RCC 7860 (cell line): ENCODE data around the gene PLEK2.
A peak's percentile ranks its signal among the peaks of the same experiment; 100 is the strongest.
"Not testable (repeated sequence)": the region's sequence is repeated elsewhere in the genome, so short reads cannot be mapped to it uniquely, and the experiment has no call there.

Source experiments
- DNase-seq: peaks from one replicate; pipeline ENCODE4 v3.0.0-alpha.2; 2015; ENCODE audit warnings: low spot score
- FAIRE-seq: peaks from 2 replicates; lab custom pipeline; 2012; peaks lifted over from hg19 to GRCh38; lab: Jason Lieb, UNC

Gene PLEK2

DNA sequence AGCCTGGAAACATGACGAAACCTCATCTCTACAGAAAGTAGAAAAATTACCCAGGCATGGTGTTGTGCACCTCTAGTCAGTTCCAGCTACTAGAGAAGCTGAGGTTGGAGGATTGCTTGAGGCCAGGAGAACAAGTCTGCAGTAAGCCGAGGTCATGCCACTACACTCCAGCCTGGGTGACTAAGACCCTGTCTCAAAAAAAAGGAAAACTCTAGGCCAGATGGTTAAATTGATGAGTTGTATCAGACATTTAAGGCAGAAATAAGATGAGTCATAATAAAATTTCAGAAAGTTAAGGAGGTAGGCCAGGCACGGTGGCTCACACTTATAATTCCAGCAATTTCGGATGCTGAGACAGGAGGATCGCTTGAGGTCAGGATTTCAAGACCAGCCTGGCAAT is 41.1 kb downstream of the PLEK2 start:
- no peak for DNase-seq
- no peak for FAIRE-seq

GRCh38 chr14:67365476-67365875 is 46.5 kb downstream of the PLEK2 start:
- FAIRE-seq, result no peak

GRCh38 chr14:67360470-67361206 is 51.3 kb downstream of the PLEK2 start:
- no peak for FAIRE-seq
- DNase-seq, result no peak

More at GRCh38 chr14:67365476-67365875, 46.5 kb downstream of the PLEK2 start:
- DNase-seq, result no peak

- FAIRE-seq, result peak; percentile 77
- DNase-seq, result peak; percentile 90
These were observed 52.0 kb downstream of the PLEK2 start, which contains the start of the genes ATP6V1D and EIF2S1 for GRCh38 chr14:67359775-67360469. ATP6V1D (minus strand) TSS chr14:67359804; CDS start chr14:67359698, 106 bp downstream. EIF2S1 (plus strand) TSS chr14:67360328; CDS start chr14:67364768, 4,440 bp downstream.

DNA sequence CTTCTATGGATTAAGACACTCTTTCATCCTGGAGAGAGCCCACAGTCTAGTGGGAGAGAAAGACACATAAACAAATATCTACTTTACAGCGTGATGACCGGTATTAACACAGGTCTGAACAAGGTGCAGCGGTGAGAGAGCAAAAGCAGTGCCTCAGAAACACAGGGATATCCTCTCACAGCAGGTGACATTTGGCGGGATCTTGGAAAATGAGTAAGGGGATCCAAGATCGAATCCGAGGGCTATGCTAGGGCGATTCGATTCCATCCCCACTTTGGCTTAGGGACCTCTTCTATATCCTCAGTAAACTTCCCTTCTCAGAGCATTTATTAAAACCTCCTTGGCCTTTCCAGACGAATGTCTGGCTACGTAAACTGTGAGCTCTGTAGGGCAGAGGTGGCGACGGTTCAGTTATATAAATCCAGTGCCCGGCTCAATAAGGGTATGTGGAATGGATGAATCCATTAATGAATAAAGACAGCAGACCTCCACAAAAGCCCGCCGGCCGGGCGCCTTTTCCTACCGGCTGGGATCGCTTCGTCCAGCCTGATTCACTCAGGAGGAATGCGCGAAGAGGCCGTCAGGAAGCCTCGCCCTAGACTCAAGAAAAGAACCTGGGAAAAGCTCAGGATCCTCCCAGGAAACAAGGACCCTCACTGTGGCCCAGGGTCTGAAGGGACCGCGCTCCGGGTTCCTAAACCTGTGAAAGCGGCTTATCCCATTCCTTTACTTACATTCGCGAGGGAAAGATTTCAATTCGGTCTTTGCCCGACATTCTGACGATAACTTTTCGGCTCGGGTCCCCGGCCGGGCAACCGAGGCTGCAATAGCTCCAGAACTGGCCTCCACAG is 52.8 kb downstream of the PLEK2 start:
- FAIRE-seq, result no peak
- peak; percentile 11 for DNase-seq

DNA sequence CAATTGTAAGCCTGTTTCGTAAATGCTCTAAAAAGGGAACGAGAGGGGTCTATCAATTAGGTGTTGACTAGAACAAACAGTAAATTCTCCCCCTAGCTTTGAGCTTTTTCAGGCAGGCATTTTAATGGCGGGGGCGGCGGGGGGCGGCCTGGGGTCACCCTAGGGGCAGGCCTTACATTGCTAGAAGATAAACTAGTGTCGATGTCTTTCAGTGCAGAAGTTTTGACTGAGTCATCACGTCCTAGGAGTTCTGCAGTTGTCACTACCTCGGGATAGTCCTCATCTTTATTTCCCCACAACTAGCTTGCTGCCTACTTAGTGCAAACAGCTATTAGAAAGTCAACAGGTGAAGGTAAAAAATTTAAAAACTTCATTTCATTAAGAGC is 54.0 kb downstream of the PLEK2 start:
- DNase-seq (no peak), FAIRE-seq (no peak)

- no peak for FAIRE-seq
- no peak for DNase-seq
These were observed 54.6 kb downstream of the PLEK2 start for GRCh38 chr14:67357186-67357968.

- DNase-seq (no peak), FAIRE-seq (no peak)
These were observed 59.9 kb downstream of the PLEK2 start for GRCh38 chr14:67352055-67352454.

GRCh38 chr14:67345583-67345982 is 66.4 kb downstream of the PLEK2 start:
- DNase-seq (no peak), FAIRE-seq (no peak)

DNA sequence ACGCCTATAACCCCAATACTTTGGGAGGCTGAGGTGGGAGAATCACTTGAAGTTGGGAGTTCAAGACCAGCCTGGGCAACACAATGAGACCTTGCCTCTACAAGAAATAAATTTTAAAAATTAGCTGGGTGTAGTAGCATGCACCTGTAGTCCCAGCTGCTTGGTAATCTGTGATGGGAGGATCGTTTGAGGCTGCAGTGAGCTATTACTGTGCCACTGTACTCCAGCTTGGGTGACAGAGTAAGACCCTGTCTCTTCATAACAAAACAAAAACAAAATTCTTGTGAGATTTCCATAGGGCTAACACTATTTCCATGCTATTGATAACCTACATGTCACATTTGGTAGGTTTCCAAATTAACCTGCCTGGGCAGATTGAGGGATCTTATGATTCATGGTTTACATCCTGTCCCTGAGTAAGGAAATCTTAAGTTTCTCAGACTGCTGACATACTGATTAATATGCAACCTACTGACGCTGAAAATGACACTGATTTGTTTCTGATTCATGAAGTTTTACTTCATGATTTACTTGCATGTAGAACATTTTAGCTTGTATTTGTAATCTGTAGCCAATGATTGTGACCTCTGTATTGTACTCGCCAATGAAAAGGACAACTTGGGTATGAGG is 68.2 kb downstream of the PLEK2 start:
- DNase-seq (no peak), FAIRE-seq (no peak)

GRCh38 chr14:67341231-67341630 is 70.7 kb downstream of the PLEK2 start:
- FAIRE-seq, DNase-seq: not testable (repeated sequence)
